Measurements from ENCODE around the gene LDB3. TPM values are rescaled to one million over a fixed set of nuclear protein-coding genes. Genes with fewer than 3 reads are reported as not detected.

LDB3 gene
- total and polyA plus RNA-seq, 9 of the 15 experiments (the other 6 are each of a cell fraction or from before 2014, with no cell fraction given), result 0.03 TPM; not detected in 8

- TF ChIP-seq ZNF512 (tag; IDR thresholded peaks at IDR 0.05) (0 out of 2 replicates have a peak, but pooled peaks have one; percentile 1), CBX3 (IDR thresholded peaks at IDR 0.05; ENCODE audit: borderline replicate concordance in 1 of 2, low read length in 2 of 2) (peak in 1 of 2 experiments; percentile 39; a peak in 1 of 3 replicates), NR2C2 (CRISPR knock-in tag; IDR thresholded peaks at IDR 0.05) (no peak), NR2C2 (tag; IDR thresholded peaks at IDR 0.05) (peak; percentile 80; the same call in 1 of the 2 replicates), EGR1 (conservative IDR thresholded peaks at IDR 0.05) (peak; percentile 28; the same call in 1 of the 2 replicates), TFAP4 (CRISPR knock-in tag; IDR thresholded peaks at IDR 0.05; ENCODE audit: borderline replicate concordance) (no peak), SMARCC2 (IDR thresholded peaks at IDR 0.05; ENCODE audit: low read depth) (no peak), FOS (IDR thresholded peaks at IDR 0.05; ENCODE audit: extremely low read depth, insufficient read length) (no peak), HES1 (IDR thresholded peaks at IDR 0.05; ENCODE audit: low read depth) (no peak), MCM2 (IDR thresholded peaks at IDR 0.05; ENCODE audit: low read depth) (no peak)
These were observed 87.1 kb downstream of the LDB3 start (continued) for GRCh38 chr10:86755454-86755739.
